Omental fat pad (tissue), 4 donors: ENCODE measurements around the gene DNASE2B. TPM values are rescaled to one million over a fixed set of nuclear protein-coding genes. Genes with fewer than 3 reads are reported as not detected.

Experiments used
- ATAC-seq: fragments of 150-250 bp; one replicate; pipeline ENCODE4 v1.9.1; 2016; ENCODE audit warnings: mild to moderate bottlenecking, moderate library complexity; ENCODE audit not compliant: low FRiP score
- DNase-seq: peaks from one replicate; pipeline ENCODE4 v3.0.0-alpha.2; 2019; ENCODE audit warnings: low spot score
- total RNA-seq, 4 donors: library from RNA; depleted of rRNA; stranded (reverse); fragments of >200 nt; gene quantifications; one replicate each; pipeline ENCODE4 v1.1.0, GENCODE V29; 2016
- TF ChIP-seq, protein P1 (sequence below), 3 donors: fragments of 450-650 bp; IDR thresholded peaks; one replicate each; pipeline ENCODE4 v1.5.1; 2016 to 2017; ENCODE audit warnings: antibody characterized with exemption in 3 of 3, mild to moderate bottlenecking in 3 of 3, moderate library complexity in 2 of 3

Gene DNASE2B
- total RNA-seq, 4 donors from 2014 or later: 1.3 to 9.7 TPM; not detected in 2

DNA sequence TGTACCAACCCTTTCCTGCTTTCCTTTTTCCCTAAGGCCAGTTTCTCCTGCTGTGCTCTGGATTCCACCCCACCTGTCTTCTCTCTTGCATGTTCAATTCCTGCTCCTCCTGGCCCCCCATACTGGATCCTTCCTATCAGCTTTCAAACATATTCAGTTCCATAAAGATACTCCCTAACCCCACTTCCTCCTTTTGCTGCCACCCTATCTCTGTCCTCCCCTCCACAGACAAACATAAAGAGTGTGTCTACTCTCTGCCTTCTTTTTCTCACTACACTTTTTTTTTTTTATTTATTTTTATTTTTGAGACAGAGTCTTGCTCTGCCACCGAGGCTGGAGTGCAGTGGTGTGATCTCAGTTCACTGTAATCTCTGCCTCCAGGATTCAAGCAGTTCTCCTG lies 63.8 kb downstream of the DNASE2B start:
- TF ChIP-seq, protein P1, sequence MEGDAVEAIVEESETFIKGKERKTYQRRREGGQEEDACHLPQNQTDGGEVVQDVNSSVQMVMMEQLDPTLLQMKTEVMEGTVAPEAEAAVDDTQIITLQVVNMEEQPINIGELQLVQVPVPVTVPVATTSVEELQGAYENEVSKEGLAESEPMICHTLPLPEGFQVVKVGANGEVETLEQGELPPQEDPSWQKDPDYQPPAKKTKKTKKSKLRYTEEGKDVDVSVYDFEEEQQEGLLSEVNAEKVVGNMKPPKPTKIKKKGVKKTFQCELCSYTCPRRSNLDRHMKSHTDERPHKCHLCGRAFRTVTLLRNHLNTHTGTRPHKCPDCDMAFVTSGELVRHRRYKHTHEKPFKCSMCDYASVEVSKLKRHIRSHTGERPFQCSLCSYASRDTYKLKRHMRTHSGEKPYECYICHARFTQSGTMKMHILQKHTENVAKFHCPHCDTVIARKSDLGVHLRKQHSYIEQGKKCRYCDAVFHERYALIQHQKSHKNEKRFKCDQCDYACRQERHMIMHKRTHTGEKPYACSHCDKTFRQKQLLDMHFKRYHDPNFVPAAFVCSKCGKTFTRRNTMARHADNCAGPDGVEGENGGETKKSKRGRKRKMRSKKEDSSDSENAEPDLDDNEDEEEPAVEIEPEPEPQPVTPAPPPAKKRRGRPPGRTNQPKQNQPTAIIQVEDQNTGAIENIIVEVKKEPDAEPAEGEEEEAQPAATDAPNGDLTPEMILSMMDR (IDR thresholded peaks at IDR 0.05): no peak
- ATAC-seq (no peak), DNase-seq (no peak)

Other genes with a start within 250 kb of the DNASE2B start
- gene SAMD13, start 96.8 kb upstream of the DNASE2B start, total RNA-seq: 1 to 10 TPM in 1 of 4 donors, under 1 TPM in 2, not detected in 1; 0.63 to 1.3 (median 0.72) TPM
- gene RPF1, start 80.8 kb downstream of the DNASE2B start, total RNA-seq: 10 to 100 TPM; 24.9 to 45.6 (median 30.7) TPM
- 1 to 10 TPM in 3 of 4 donors, under 1 TPM in 1; 0.31 to 7.9 (median 3.1) TPM for gene SPATA1, start 107.9 kb downstream of the DNASE2B start, total RNA-seq
- gene GNG5, start 108.1 kb downstream of the DNASE2B start, total RNA-seq: 10 to 100 TPM; 58.3 to 89.2 (median 74.3) TPM
- 10 to 100 TPM; 12.2 to 23.5 (median 16.4) TPM for gene CTBS, start 176.0 kb downstream of the DNASE2B start, total RNA-seq